C4-2B (cell line): ENCODE data around the gene SNTG2.

Source experiments
- CTCF ChIP-seq: fragments of 450-650 bp; conservative IDR thresholded peaks from 2 replicates; pipeline ENCODE4 v1.5.1; 2017; ENCODE audit warnings: mild to moderate bottlenecking
- ZFX ChIP-seq: fragments of 450-650 bp; IDR thresholded peaks from 2 replicates; pipeline ENCODE4 v1.6.1; 2017

- TF ChIP-seq CTCF (no peak), ZFX (no peak)
Observed at GRCh38 chr2:1398191-1398590, 447.5 kb downstream of the SNTG2 start.
